Karpas-422 (cell line): Measurements from ENCODE around the gene PAIP2. TPM values are rescaled to one million over a fixed set of nuclear protein-coding genes. Genes with fewer than 3 reads are reported as not detected.
"Not testable (repeated sequence)": the region's sequence is repeated elsewhere in the genome, so short reads cannot be mapped to it uniquely, and the experiment has no call there.

ENCODE experiments used
- DNase-seq: peaks from one replicate; pipeline ENCODE4 v3.0.0-alpha.2; 2015
- H2AFZ ChIP-seq: fragments of 200-600 bp; sonication (generic); 2 replicates; pipeline ENCODE4 v1.6.1; 2014; ENCODE audit warnings: antibody characterized with exemption, low read length, mixed read lengths
- H3K27ac ChIP-seq: fragments of 200-600 bp; sonication (generic); 2 replicates; pipeline ENCODE4 v1.5.1; 2014; ENCODE audit warnings: mild to moderate bottlenecking, low read length, moderate library complexity
- H3K27me3 ChIP-seq: fragments of 200-600 bp; sonication (generic); 2 replicates; pipeline ENCODE4 v1.6.1; 2014; ENCODE audit warnings: low read length, mixed read lengths
- H3K36me3 ChIP-seq: fragments of 200-600 bp; sonication (generic); 2 replicates; pipeline ENCODE4 v1.6.1; 2014; ENCODE audit warnings: low read length, mixed read lengths; ENCODE audit not compliant: insufficient read depth
- H3K4me1 ChIP-seq: fragments of 200-600 bp; sonication (generic); 2 replicates; pipeline ENCODE4 v1.6.1; 2014; ENCODE audit warnings: mild to moderate bottlenecking, low read length, mixed read lengths
- H3K4me2 ChIP-seq: fragments of 200-600 bp; sonication (generic); 2 replicates; pipeline ENCODE4 v1.6.1; 2014; ENCODE audit warnings: low read length, low read depth, mild to moderate bottlenecking; ENCODE audit not compliant: poor library complexity, severe bottlenecking
- H3K4me3 ChIP-seq: fragments of 200-600 bp; sonication (generic); 2 replicates; pipeline ENCODE4 v1.5.1; 2014; ENCODE audit warnings: mild to moderate bottlenecking, antibody characterized with exemption, low read length, mixed read lengths
- H3K79me2 ChIP-seq: fragments of 200-600 bp; sonication (generic); 2 replicates; pipeline ENCODE4 v1.6.1; 2014; ENCODE audit warnings: mild to moderate bottlenecking, low read length, mixed read lengths
- H3K9ac ChIP-seq: fragments of 200-600 bp; sonication (generic); 2 replicates; pipeline ENCODE4 v1.6.0; 2014; ENCODE audit warnings: low read length
- H3K9me2 ChIP-seq: fragments of 200-600 bp; sonication (generic), shearing (Covaris generic); replicated peaks from 2 replicates; pipeline ENCODE4 v1.6.0; 2014; ENCODE audit warnings: mild to moderate bottlenecking, low read length, moderate library complexity; ENCODE audit not compliant: insufficient read depth
- H3K9me3 ChIP-seq: fragments of 300-700, 200-600 bp; sonication (generic); 2 replicates; pipeline ENCODE4 v1.6.1; 2014; ENCODE audit warnings: low read length, mixed read lengths
- H4K20me1 ChIP-seq: fragments of 200-600 bp; sonication (generic); 2 replicates; pipeline ENCODE4 v1.6.1; 2014; ENCODE audit warnings: mild to moderate bottlenecking, antibody characterized with exemption, low read length, low read depth; ENCODE audit not compliant: insufficient read depth
- total RNA-seq: library from RNA; depleted of rRNA; stranded (reverse); fragments of >200 nt; shearing (Covaris generic); gene quantifications from 2 replicates; pipeline ENCODE4 v1.2.3, GENCODE V29; 2014; ENCODE audit warnings: low replicate concordance

The PAIP2 gene
- total RNA-seq, 1 experiment from 2014 or later = 113 TPM

DNA sequence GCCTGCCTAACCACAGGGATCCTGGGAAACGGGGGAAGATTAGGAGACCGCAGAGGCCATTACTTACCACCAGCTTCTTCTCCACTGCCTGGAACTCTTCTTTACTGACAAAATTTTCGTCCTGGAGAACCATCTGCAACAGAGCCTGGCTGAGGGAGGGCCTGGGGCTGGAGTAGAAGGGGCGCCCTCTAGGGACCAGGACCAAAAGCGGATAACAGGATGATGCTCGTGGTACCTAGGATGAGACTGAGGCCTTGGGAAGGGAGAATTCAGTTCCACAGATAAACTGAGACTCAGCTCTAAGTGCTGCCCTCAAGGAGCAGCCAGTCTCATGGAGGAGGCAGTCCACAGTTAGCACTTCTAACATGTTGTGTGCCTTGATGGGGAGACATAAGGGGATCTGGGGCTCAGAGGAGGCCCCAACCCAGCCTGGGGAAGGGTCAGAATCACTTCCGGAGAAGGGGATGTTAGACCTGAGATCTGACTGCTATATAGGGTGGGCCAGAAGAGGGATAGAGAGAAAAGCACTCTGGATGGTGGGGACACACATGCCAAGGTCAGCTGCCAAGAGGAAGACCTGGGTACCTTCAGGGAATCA, 61.0 kb downstream of the PAIP2 start:
- no peaks in the 10 kb centered on the region for H3K79me2 ChIP-seq
- H3K4me1 ChIP-seq = peaks cover 30% of the 10 kb centered on the region
- no peaks in the 10 kb centered on the region for H3K9me2 ChIP-seq
- H3K9ac ChIP-seq = peak overlapping the region; percentile 71
- H3K4me2 ChIP-seq = peak overlapping the region; percentile 92
- no peak overlapping the region for H2AFZ ChIP-seq
- no peaks in the 10 kb centered on the region for H3K9me3 ChIP-seq
- H4K20me1 ChIP-seq = no peaks in the 10 kb centered on the region
- H3K4me3 ChIP-seq = peak overlapping the region; percentile 70
- no peaks in the 10 kb centered on the region for H3K27me3 ChIP-seq
- DNase-seq = no peak
- no peaks in the 10 kb centered on the region for H3K36me3 ChIP-seq
- peak overlapping the region; percentile 77 for H3K27ac ChIP-seq

DNA sequence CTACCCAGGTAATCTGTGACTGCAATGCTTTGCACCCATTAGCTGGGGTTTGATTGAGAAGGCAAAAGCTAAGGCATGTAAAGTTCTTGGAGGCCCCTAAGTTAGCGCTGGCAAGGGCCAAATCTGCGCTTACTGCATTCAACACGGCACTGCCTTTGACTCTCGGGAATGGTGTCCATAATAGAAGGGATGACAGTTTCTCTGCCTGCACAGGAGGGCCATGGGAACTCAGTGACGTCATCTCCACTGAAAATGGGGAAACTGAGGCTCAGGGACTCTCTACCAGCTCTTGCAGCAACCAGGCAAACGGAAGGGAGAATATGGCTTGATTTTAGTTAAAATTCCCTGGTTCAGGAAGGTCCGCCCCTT, 61.7 kb downstream of the PAIP2 start:
- no peaks in the 10 kb centered on the region for H3K79me2 ChIP-seq
- peaks cover 37% of the 10 kb centered on the region for H3K4me1 ChIP-seq
- DNase-seq = peak; percentile 55
- H3K4me3 ChIP-seq = peak overlapping the region; percentile 70
- no peaks in the 10 kb centered on the region for H3K9me2 ChIP-seq
- no peaks in the 10 kb centered on the region for H3K27me3 ChIP-seq
- peak overlapping the region; percentile 77 for H3K27ac ChIP-seq
- peak overlapping the region; percentile 71 for H3K9ac ChIP-seq
- H2AFZ ChIP-seq = 0 out of 2 replicates have a peak overlapping the region, but pooled peaks have one; percentile 26
- no peaks in the 10 kb centered on the region for H3K9me3 ChIP-seq
- no peaks in the 10 kb centered on the region for H4K20me1 ChIP-seq
- peak overlapping the region; percentile 92 for H3K4me2 ChIP-seq
- no peaks in the 10 kb centered on the region for H3K36me3 ChIP-seq

DNA sequence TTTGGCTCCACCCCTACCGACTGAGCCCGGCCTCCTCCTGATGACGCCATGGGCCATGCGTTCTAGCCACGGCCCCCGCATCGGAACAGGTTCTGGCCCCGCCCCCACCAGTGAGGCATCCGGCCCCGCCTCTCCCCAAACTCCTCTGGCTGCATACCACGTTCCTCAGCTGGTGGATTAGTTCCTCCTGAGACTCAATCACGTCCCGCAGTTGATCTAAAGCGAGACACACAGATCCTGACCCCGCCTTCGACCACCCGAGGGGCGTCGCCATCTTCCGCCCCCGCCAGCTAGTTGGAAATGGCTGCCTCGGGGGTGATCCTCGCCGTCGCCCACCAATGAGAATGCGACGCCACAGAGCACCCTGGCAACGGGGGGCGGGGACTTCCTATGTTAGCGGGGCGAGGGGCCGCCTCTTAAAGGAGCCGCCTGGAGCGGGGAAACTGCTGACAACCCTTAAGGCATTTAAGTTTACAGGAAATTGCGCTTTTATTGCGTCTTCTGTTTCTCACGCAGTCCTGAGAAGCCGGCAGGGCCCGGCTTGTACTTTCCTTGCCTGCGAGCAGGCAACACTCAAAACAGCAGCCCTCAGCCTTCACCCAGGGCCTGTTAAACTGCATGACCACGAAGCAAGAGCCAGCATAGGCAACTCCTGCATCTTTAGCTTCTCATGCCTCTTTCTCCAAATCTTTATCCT, 62.3 kb downstream of the PAIP2 start, which contains the start of gene SPATA24:
Gene SPATA24 (minus strand): TSS at position 303 of the 697 bp plus-strand sequence. CDS start 29 bp downstream, at position 274.
- H3K36me3 ChIP-seq = no peaks in the 10 kb centered on the region
- H3K4me3 ChIP-seq = peak within 1 kb of the TSS; percentile 70
- H3K9me2 ChIP-seq = no peaks in the 10 kb centered on the region
- no peaks in the 10 kb centered on the region for H3K79me2 ChIP-seq
- peak within 1 kb of the TSS; percentile 71 for H3K9ac ChIP-seq
- H3K27me3 ChIP-seq = no peaks in the 10 kb centered on the region
- peak within 1 kb of the TSS; percentile 74 for H2AFZ ChIP-seq
- DNase-seq = peak; percentile 98
- H3K4me1 ChIP-seq = peaks cover 42% of the 10 kb centered on the region
- H3K4me2 ChIP-seq = peak within 1 kb of the TSS; percentile 92
- no peaks in the 10 kb centered on the region for H4K20me1 ChIP-seq
- no peaks in the 10 kb centered on the region for H3K9me3 ChIP-seq
- H3K27ac ChIP-seq = peak within 1 kb of the TSS; percentile 77

DNA sequence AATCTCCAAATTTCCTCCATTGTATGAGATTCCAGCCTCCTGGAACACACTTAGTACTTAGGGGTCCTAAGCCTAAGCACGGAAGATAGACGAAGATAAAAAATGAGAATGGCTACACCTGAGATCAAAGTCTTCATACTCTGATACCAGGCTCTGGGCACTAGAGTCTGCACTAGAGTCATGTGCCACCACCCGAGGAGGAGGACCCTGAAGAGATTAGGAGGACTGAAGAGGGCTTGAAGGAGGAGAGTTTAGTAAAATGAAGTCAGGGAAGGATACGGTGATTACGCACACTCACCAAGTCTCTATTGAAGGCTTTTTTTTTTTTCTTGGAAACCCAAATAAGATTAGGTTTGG, 62.8 kb downstream of the PAIP2 start:
- Histone ChIP-seq H3K9me2 (no peaks in the 10 kb centered on the region), H3K9ac (peak overlapping the region; percentile 71), H3K27ac (peak overlapping the region; percentile 77), H3K9me3 (no peaks in the 10 kb centered on the region), H3K4me3 (peak overlapping the region; percentile 70), H4K20me1 (no peaks in the 10 kb centered on the region), H2AFZ (peak overlapping the region; percentile 74), H3K79me2 (no peaks in the 10 kb centered on the region), H3K27me3 (no peaks in the 10 kb centered on the region), H3K36me3 (no peaks in the 10 kb centered on the region), H3K4me1 (peaks cover 46% of the 10 kb centered on the region), H3K4me2 (peak overlapping the region; percentile 92)
- no peak for DNase-seq

DNA sequence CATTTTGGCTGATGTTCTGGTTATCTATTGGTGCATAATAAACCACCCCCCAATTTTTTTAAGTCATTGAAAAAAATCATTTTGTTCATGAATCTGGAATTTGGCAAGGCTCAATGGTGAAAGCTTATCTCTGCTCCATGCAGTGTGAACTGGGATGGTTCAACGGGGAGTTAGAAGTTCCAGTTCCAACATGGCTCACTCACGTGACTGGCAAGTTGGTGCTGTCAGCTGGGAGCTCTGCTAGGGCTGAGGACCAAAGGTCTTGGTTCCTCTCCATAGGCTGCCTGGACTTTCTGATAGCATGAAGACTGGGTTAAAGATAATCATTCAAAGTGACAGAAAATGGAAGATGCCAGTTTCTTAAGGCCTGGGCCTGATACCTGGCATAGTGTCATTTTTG, 65.3 kb downstream of the PAIP2 start:
- H2AFZ ChIP-seq = peak overlapping the region; percentile 96
- H3K9me2 ChIP-seq = no peaks in the 10 kb centered on the region
- H4K20me1 ChIP-seq = no peaks in the 10 kb centered on the region
- peak overlapping the region; percentile 23; the same call in 1 of the 2 replicates for H3K9ac ChIP-seq
- peaks cover 55% of the 10 kb centered on the region for H3K4me1 ChIP-seq
- H3K9me3 ChIP-seq = no peaks in the 10 kb centered on the region
- no peaks in the 10 kb centered on the region for H3K27me3 ChIP-seq
- H3K4me2 ChIP-seq = peak overlapping the region; percentile 71
- H3K4me3 ChIP-seq = no peak overlapping the region
- no peak for DNase-seq
- no peaks in the 10 kb centered on the region for H3K79me2 ChIP-seq
- peak overlapping the region; percentile 82 for H3K27ac ChIP-seq
- no peaks in the 10 kb centered on the region for H3K36me3 ChIP-seq

DNA sequence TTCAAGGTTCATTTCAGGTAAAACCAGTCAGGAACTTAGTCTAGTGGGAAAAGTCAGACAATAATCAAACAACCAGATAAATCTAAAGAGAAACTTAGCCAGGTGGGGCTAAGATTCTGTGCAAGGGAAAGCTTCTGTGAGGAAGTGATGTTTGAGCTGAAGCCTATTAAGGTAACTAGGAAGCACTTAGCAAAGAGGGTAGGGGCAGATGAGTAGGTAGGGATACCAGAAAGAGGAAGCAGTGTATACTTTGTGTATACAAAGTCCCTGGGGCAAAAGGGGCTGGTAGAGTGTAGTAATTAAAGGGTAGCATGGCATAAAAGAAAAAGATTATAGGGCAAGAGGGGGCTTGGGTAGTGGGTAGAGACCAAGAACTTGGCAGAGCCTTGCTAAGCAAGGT, 65.9 kb downstream of the PAIP2 start:
- no peaks in the 10 kb centered on the region for H3K36me3 ChIP-seq
- peak; percentile 88 for DNase-seq
- H3K9me2 ChIP-seq = no peaks in the 10 kb centered on the region
- H3K27ac ChIP-seq = peak overlapping the region; percentile 82
- peaks cover 54% of the 10 kb centered on the region for H3K4me1 ChIP-seq
- no peaks in the 10 kb centered on the region for H3K27me3 ChIP-seq
- H3K4me2 ChIP-seq = peak overlapping the region; percentile 71
- H4K20me1 ChIP-seq = no peaks in the 10 kb centered on the region
- no peaks in the 10 kb centered on the region for H3K9me3 ChIP-seq
- peak overlapping the region; percentile 45 for H3K4me3 ChIP-seq
- peak overlapping the region; percentile 96 for H2AFZ ChIP-seq
- no peaks in the 10 kb centered on the region for H3K79me2 ChIP-seq
- peak overlapping the region; percentile 52; the same call in 1 of the 2 replicates for H3K9ac ChIP-seq

DNA sequence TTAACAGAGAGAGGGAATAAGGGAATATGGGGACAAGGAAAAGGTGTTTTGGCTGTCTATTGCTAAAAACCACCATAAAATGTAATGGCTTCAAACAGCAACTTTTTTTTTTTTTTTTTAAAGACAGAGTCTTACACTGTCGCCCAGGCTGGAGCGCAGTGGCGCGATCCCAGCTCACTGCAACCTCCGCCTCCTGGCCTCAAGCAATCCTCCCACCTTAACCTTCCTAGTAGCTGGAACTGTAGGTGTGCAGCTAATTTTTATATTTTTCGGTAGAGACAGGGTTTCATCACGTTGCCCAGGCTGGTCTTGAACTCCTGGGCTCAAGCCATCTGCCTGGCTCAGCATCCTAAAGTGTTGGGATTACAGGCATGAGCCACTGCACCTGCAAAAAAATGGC, 66.5 kb downstream of the PAIP2 start:
- no peak for DNase-seq
- Histone ChIP-seq H3K79me2 (no peaks in the 10 kb centered on the region), H2AFZ (peak overlapping the region; percentile 96), H3K4me2 (peak overlapping the region; percentile 71), H3K9ac (peak overlapping the region; percentile 52; the same call in 1 of the 2 replicates), H4K20me1 (no peaks in the 10 kb centered on the region), H3K4me1 (peaks cover 47% of the 10 kb centered on the region), H3K9me2 (no peaks in the 10 kb centered on the region), H3K27me3 (no peaks in the 10 kb centered on the region), H3K27ac (peak overlapping the region; percentile 82), H3K9me3 (no peaks in the 10 kb centered on the region), H3K36me3 (no peaks in the 10 kb centered on the region), H3K4me3 (peak overlapping the region; percentile 45; the same call in 1 of the 2 replicates)

DNA sequence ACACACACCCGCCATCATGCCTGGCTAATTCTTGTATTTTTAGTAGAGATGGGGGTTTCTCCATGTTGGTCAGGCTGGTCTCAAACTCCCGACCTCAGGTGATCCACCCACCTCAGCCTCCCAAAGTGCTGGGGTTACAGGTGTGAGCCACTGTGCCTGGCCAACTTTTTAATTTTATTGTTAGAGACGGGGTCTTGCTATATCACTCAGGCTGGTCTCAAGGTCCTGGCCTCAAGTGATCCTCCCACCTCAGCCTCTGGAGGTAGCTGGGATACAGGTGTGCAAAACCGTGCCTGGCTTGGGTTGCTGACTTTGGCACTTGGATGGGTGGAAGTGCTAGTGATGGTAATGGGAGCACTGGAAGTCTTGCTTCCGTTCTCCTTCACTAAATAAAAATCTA, 67.5 kb downstream of the PAIP2 start:
- not testable (repeated sequence) for H3K36me3 ChIP-seq, DNase-seq, H3K27ac ChIP-seq, H4K20me1 ChIP-seq, H3K79me2 ChIP-seq, H3K27me3 ChIP-seq, H2AFZ ChIP-seq, H3K9me2 ChIP-seq, H3K9me3 ChIP-seq, H3K9ac ChIP-seq, H3K4me2 ChIP-seq, H3K4me3 ChIP-seq
- peaks cover 43% of the 10 kb centered on the region for H3K4me1 ChIP-seq
